GM21390 (cell line): Measurements from ENCODE around the gene BABAM2.
"Not testable (repeated sequence)": the region's sequence is repeated elsewhere in the genome, so short reads cannot be mapped to it uniquely, and the experiment has no call there.

Experiments used
- ATAC-seq: cut with Tn5 transposase; IDR thresholded peaks from one replicate; pipeline ENCODE4 v1.9.1; 2021; ENCODE audit not compliant: unreplicated experiment

The BABAM2 gene

GRCh38 chr2:27890146-27890923 is at the start of gene BABAM2, which contains the start of gene RBKS:
Gene BABAM2, plus strand, starts transcription at chr2:27890729. Its CDS starts 3,828 bp downstream, at chr2:27894557.
Gene RBKS, minus strand, starts transcription at chr2:27890387. Its CDS starts 42 bp downstream, at chr2:27890345.
- peak; percentile 80 for ATAC-seq

- no peak for ATAC-seq
Measured at GRCh38 chr2:27842894-27843293, 47.6 kb upstream of the BABAM2 start.

GRCh38 chr2:27843992-27844391 is 46.5 kb upstream of the BABAM2 start:
- no peak for ATAC-seq

- ATAC-seq: no peak
Measured at GRCh38 chr2:27844821-27845255, 45.7 kb upstream of the BABAM2 start.

GRCh38 chr2:27847333-27847732 is 43.2 kb upstream of the BABAM2 start:
- ATAC-seq: no peak

GRCh38 chr2:27849558-27850205 is 40.8 kb upstream of the BABAM2 start:
- ATAC-seq: no peak

GRCh38 chr2:27852691-27853090 is 37.8 kb upstream of the BABAM2 start:
- ATAC-seq: no peak

- no peak for ATAC-seq
Measured at GRCh38 chr2:27854229-27854862, 36.2 kb upstream of the BABAM2 start.

- no peak for ATAC-seq
Measured at GRCh38 chr2:27855476-27855875, 35.1 kb upstream of the BABAM2 start.

GRCh38 chr2:27856386-27856785 is 34.1 kb upstream of the BABAM2 start:
- no peak for ATAC-seq

- ATAC-seq: no peak
Measured at GRCh38 chr2:27856956-27857355, 33.6 kb upstream of the BABAM2 start.

GRCh38 chr2:27857417-27858172 is 32.9 kb upstream of the BABAM2 start:
- ATAC-seq: no peak

- no peak for ATAC-seq
Measured at GRCh38 chr2:27860111-27860510, 30.4 kb upstream of the BABAM2 start.

- no peak for ATAC-seq
Measured at GRCh38 chr2:27863146-27863545, 27.4 kb upstream of the BABAM2 start.

- not testable (repeated sequence) for ATAC-seq
Measured at GRCh38 chr2:27863955-27864354, 26.6 kb upstream of the BABAM2 start.

- no peak for ATAC-seq
Measured at GRCh38 chr2:27866237-27866636, 24.3 kb upstream of the BABAM2 start.

- ATAC-seq: no peak
Measured at GRCh38 chr2:27869763-27870162, 20.8 kb upstream of the BABAM2 start.

- ATAC-seq: no peak
Measured at GRCh38 chr2:27870724-27871123, 19.8 kb upstream of the BABAM2 start.

GRCh38 chr2:27871802-27872201 is 18.7 kb upstream of the BABAM2 start:
- no peak for ATAC-seq

GRCh38 chr2:27873091-27873490 is 17.4 kb upstream of the BABAM2 start:
- no peak for ATAC-seq
